Left lung (tissue), 10 donors: ENCODE results near the gene NFASC. TPM values are rescaled to one million over a fixed set of nuclear protein-coding genes. Genes with fewer than 3 reads are reported as not detected.

Experiments
- ATAC-seq: fragments of 200-7000 bp; cut with Tn5 transposase; one replicate; pipeline ENCODE4 v1.9.1; 2020; ENCODE audit warnings: moderate library complexity
- DNase-seq, 4 donors: peaks; one replicate each; pipeline ENCODE4 v3.0.0-alpha.2; 2013 to 2020
- H3K27ac ChIP-seq, 2 donors: fragments of 200-600 bp; sonication (generic) in 1 of 2; one replicate each; pipeline versions ENCODE4 v1.5.0 to v1.8.0; 2020 to 2021
- H3K27me3 ChIP-seq, 2 donors: fragments of 200-600 bp; sonication (generic) in 1 of 2; one replicate each; pipeline versions ENCODE4 v1.5.0 to v1.8.0; 2020 to 2021
- H3K36me3 ChIP-seq, 2 donors: fragments of 200-600 bp; sonication (generic) in 1 of 2; one replicate each; pipeline versions ENCODE4 v1.5.0 to v1.8.0; 2020 to 2021
- H3K4me1 ChIP-seq, 2 donors: fragments of 200-600 bp; one replicate each; pipeline ENCODE4 v1.8.0; 2021
- H3K4me3 ChIP-seq, 2 donors: fragments of 200-600 bp; sonication (generic) in 1 of 2; one replicate each; pipeline versions ENCODE4 v1.5.0 to v1.8.0; 2020 to 2021; ENCODE audit warnings: mild to moderate bottlenecking in 1 of 2
- H3K9me3 ChIP-seq, 2 donors: fragments of 200-600 bp; sonication (generic) in 1 of 2; one replicate each; pipeline versions ENCODE4 v1.5.0 to v1.8.0; 2020 to 2021
- CTCF ChIP-seq, 2 donors: fragments of 200-600 bp; sonication (generic) in 1 of 2; IDR thresholded peaks; one replicate each; pipeline versions ENCODE4 v1.5.0 to v1.8.0; 2021; ENCODE audit warnings: antibody characterized with exemption in 2 of 2
- intact Hi-C, 2 donors: fragments of 100-400 bp; cut with DNase I; formaldehyde crosslinking; loops; one replicate each; pipeline versions ENCODE4 v1.11.2 to v1.14.2; 2022
- polyA plus RNA-seq, 6 donors: library from polyadenylated mRNA; unstranded; fragments of 120-200 nt; gene quantifications; one replicate each; pipeline ENCODE4 v1.2.1, GENCODE V29; 2013; ENCODE audit not compliant: insufficient read length in 6 of 6
- total RNA-seq, 2 donors: library from RNA; stranded (reverse); fragmentation: NEBNext Ultra II Directional; extraction: Animal tissue kit (Norgen Biotek cat#: 25700); gene quantifications; one replicate each; pipeline ENCODE4 v1.2.1, GENCODE V29; 2021
- donor health status: DM: no; HTN: yes; CAD: no.
- donor health status: DM: no; HTN: no; CAD: no.

Gene NFASC
- total and polyA plus RNA-seq, 8 donors = 1.2 to 11.5 (median 2.0) TPM

GRCh38 chr1:205059660-205060059 lies 189.0 kb downstream of the NFASC start:
- TF ChIP-seq CTCF (IDR thresholded peaks at IDR 0.05) = no peak
- no peaks in the 10 kb centered on the region for H3K27me3 ChIP-seq
- no peak for DNase-seq
- intact Hi-C loops = no loop called here
- no peaks in the 10 kb centered on the region for H3K4me1 ChIP-seq
- H3K27ac ChIP-seq = no peak overlapping the region
- no peak for ATAC-seq
- no peak overlapping the region for H3K4me3 ChIP-seq
- H3K36me3 ChIP-seq = no peaks in the 10 kb centered on the region
- H3K9me3 ChIP-seq = no peaks in the 10 kb centered on the region

GRCh38 chr1:205060746-205061145 lies 190.1 kb downstream of the NFASC start:
- DNase-seq (no peak), ATAC-seq (no peak)
- no peaks in the 10 kb centered on the region for H3K36me3 ChIP-seq
- no peaks in the 10 kb centered on the region for H3K27me3 ChIP-seq
- no peaks in the 10 kb centered on the region for H3K4me1 ChIP-seq
- no peaks in the 10 kb centered on the region for H3K9me3 ChIP-seq
- TF ChIP-seq CTCF (IDR thresholded peaks at IDR 0.05) = no peak
- no peak overlapping the region for H3K27ac ChIP-seq
- H3K4me3 ChIP-seq = no peak overlapping the region
- intact Hi-C loops = no loop called here

- Histone ChIP-seq H3K27me3 (no peaks in the 10 kb centered on the region), H3K4me3 (no peak overlapping the region), H3K4me1 (no peaks in the 10 kb centered on the region), H3K9me3 (no peaks in the 10 kb centered on the region), H3K27ac (no peak overlapping the region), H3K36me3 (no peaks in the 10 kb centered on the region)
- intact Hi-C loops = no loop called here
- TF ChIP-seq CTCF (IDR thresholded peaks at IDR 0.05) = no peak
- peak in 1 of 4 donors; percentile 68 for DNase-seq
- ATAC-seq = peak; percentile 38
These were observed 190.6 kb downstream of the NFASC start for GRCh38 chr1:205061227-205061626.

GRCh38 chr1:205061665-205062069 lies 191.0 kb downstream of the NFASC start:
- ATAC-seq = peak; percentile 90
- intact Hi-C loops = no loop called here
- Histone ChIP-seq H3K4me1 (no peaks in the 10 kb centered on the region), H3K36me3 (no peaks in the 10 kb centered on the region), H3K27me3 (no peaks in the 10 kb centered on the region), H3K4me3 (no peak overlapping the region), H3K27ac (no peak overlapping the region), H3K9me3 (no peaks in the 10 kb centered on the region)
- peak; percentile 69 to 79 for TF ChIP-seq CTCF (IDR thresholded peaks at IDR 0.05)
- DNase-seq = peak; percentile 53 to 85 (median 76)

GRCh38 chr1:205062319-205062718 lies 191.7 kb downstream of the NFASC start:
- no peaks in the 10 kb centered on the region for H3K36me3 ChIP-seq
- no peaks in the 10 kb centered on the region for H3K9me3 ChIP-seq
- no peak for TF ChIP-seq CTCF (IDR thresholded peaks at IDR 0.05)
- H3K4me3 ChIP-seq = no peak overlapping the region
- H3K27me3 ChIP-seq = no peaks in the 10 kb centered on the region
- H3K4me1 ChIP-seq = no peaks in the 10 kb centered on the region
- no peak for ATAC-seq
- DNase-seq = peak in 1 of 4 donors; percentile 46
- intact Hi-C loops = no loop called here
- H3K27ac ChIP-seq = no peak overlapping the region
